Upper lobe of left lung (tissue), 6 donors: ENCODE results near the gene ELOVL5. TPM values are rescaled to one million over a fixed set of nuclear protein-coding genes. Genes with fewer than 3 reads are reported as not detected.

Experiments
- ATAC-seq, 2 donors: fragments of 200-7000 bp; cut with Tn5 transposase; one replicate each; pipeline ENCODE4 v1.9.1; 2022; ENCODE audit warnings: mild to moderate bottlenecking in 2 of 2, moderate library complexity in 2 of 2; ENCODE audit not compliant: low FRiP score in 2 of 2
- DNase-seq, 2 donors: peaks; one replicate each; pipeline ENCODE4 v3.0.0-alpha.2; 2019 to 2020
- H3K27ac ChIP-seq, 4 donors: fragments of 200-600 bp; sonication (generic); one replicate each; pipeline ENCODE4 v1.5.1; 2016 to 2019
- H3K27me3 ChIP-seq, 4 donors: fragments of 200-600 bp; sonication (generic); one replicate each; pipeline ENCODE4 v1.5.1; 2017 to 2019
- H3K36me3 ChIP-seq, 4 donors: fragments of 200-600 bp; sonication (generic); one replicate each; pipeline ENCODE4 v1.5.1; 2016 to 2019
- H3K4me1 ChIP-seq, 4 donors: fragments of 200-600 bp; sonication (generic); one replicate each; pipeline ENCODE4 v1.5.1; 2018 to 2019
- H3K4me3 ChIP-seq, 4 donors: fragments of 200-600 bp; sonication (generic); one replicate each; pipeline ENCODE4 v1.5.1; 2017 to 2019; ENCODE audit warnings: mild to moderate bottlenecking in 2 of 4, moderate library complexity in 1 of 4
- H3K9me3 ChIP-seq, 4 donors: fragments of 200-600 bp; sonication (generic); one replicate each; pipeline ENCODE4 v1.5.1; 2018 to 2019
- EP300 ChIP-seq, 4 donors: sonication (generic); formaldehyde crosslinking; IDR thresholded peaks; one replicate each; pipeline ENCODE4 v1.5.1; 2017; ENCODE audit warnings: antibody characterized with exemption in 4 of 4, control low read depth in 2 of 4
- POLR2A ChIP-seq, 4 donors: fragments of 450-650 bp; IDR thresholded peaks; one replicate each; pipeline ENCODE4 v1.5.1; 2016 to 2017; ENCODE audit warnings: antibody characterized with exemption in 4 of 4, mild to moderate bottlenecking in 2 of 4
- POLR2AphosphoS5 ChIP-seq, 2 donors: sonication (generic); formaldehyde crosslinking; IDR thresholded peaks; one replicate each; pipeline ENCODE4 v1.5.1; 2017; ENCODE audit warnings: antibody characterized with exemption in 2 of 2
- WGBS, 2 donors: methylation state at CpG; one replicate each; pipeline ENCODE4 v1.1.5; 2017 to 2018; 5-methylcytosine and 5-hydroxymethylcytosine counted together
- total RNA-seq, 6 donors: library from RNA; depleted of rRNA in 4 of 6; stranded (reverse); fragments of >200 nt in 4 of 6; gene quantifications; one replicate each; pipeline versions ENCODE4 v1.1.0 to v1.2.1, GENCODE V29; 2016 to 2021
- TF ChIP-seq, protein P1 (sequence below), 6 experiments: fragments of 450-650 bp in 4 of 6; fragments of 200-600 bp in 2 of 6; sonication (generic) in 2 of 6; IDR thresholded peaks; one replicate each; pipeline ENCODE4 v1.5.1; 2016 to 2019; ENCODE audit warnings: antibody characterized with exemption in 6 of 6
- donor health status: DM: no; HTN: no; CAD: no; lungs with moderate emphysema.
- donor health status: DM: no; HTN: yes; CAD: no; lungs with severe emphysema.

The ELOVL5 gene
- total RNA-seq, 6 donors from 2014 or later: 67.1 to 132 (median 81.2) TPM

DNA sequence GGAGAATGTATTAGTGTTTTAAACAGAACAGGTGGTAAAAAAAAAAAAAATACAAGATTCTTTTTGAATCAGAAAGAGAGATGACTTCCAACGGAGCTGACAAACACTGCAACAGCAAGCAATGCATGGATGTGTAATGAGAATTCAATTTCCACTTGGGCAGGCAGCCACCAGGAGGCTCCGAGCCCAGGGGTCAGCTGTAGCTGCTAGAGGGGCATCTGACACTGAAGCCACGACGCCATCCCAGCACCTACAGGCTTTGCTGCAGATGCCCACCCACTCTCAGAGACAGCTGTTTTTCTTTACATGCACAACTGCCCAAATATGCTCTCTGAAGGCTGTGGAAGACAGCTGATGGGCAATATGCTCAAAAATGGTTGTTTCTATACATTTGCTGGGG lies 75.4 kb downstream of the ELOVL5 start:
- 81 to 91% methylated on average over 4 of the region's 4 CpGs for WGBS, 2 donors
- peaks cover 0 to 5% (median 0%) of the 10 kb centered on the region in 4 donors for H3K4me1 ChIP-seq
- TF ChIP-seq POLR2A (IDR thresholded peaks at IDR 0.05): no peak
- TF ChIP-seq, protein P1, sequence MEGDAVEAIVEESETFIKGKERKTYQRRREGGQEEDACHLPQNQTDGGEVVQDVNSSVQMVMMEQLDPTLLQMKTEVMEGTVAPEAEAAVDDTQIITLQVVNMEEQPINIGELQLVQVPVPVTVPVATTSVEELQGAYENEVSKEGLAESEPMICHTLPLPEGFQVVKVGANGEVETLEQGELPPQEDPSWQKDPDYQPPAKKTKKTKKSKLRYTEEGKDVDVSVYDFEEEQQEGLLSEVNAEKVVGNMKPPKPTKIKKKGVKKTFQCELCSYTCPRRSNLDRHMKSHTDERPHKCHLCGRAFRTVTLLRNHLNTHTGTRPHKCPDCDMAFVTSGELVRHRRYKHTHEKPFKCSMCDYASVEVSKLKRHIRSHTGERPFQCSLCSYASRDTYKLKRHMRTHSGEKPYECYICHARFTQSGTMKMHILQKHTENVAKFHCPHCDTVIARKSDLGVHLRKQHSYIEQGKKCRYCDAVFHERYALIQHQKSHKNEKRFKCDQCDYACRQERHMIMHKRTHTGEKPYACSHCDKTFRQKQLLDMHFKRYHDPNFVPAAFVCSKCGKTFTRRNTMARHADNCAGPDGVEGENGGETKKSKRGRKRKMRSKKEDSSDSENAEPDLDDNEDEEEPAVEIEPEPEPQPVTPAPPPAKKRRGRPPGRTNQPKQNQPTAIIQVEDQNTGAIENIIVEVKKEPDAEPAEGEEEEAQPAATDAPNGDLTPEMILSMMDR (IDR thresholded peaks at IDR 0.05): no peak
- TF ChIP-seq POLR2AphosphoS5 (IDR thresholded peaks at IDR 0.05): no peak
- TF ChIP-seq EP300 (IDR thresholded peaks at IDR 0.05): no peak
- H3K36me3 ChIP-seq: peaks cover 19 to 90% (median 53%) of the 10 kb centered on the region in 4 donors
- peak in 1 of 2 donors; percentile 1 for DNase-seq
- no peaks in the 10 kb centered on the region for H3K9me3 ChIP-seq
- no peak for ATAC-seq
- no peak overlapping the region for H3K27ac ChIP-seq
- H3K4me3 ChIP-seq: no peak overlapping the region
- no peaks in the 10 kb centered on the region for H3K27me3 ChIP-seq

DNA sequence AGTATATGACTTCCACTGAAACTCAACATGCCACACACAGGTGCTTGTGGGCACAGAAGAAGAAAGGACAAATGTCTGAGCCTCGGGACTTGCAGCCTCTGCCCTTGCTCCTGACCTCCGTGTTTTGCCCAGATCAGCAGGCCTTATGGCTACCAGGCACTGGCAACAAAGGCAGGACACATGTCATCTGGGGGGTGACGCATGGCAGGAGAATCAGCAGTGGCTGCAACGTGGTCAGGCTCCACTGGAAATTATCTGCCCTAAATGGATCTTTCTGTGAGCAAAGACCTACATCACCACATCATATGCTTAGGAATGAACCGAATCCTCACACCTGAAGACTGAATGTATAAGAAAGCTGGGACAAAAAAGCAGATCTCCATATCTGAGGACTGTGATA lies 78.9 kb downstream of the ELOVL5 start:
- Histone ChIP-seq H3K27me3 (no peaks in the 10 kb centered on the region), H3K36me3 (peaks cover 23 to 95% (median 62%) of the 10 kb centered on the region in 4 donors), H3K27ac (no peak overlapping the region), H3K9me3 (no peaks in the 10 kb centered on the region), H3K4me3 (no peak overlapping the region), H3K4me1 (peaks cover 0 to 8% (median 1%) of the 10 kb centered on the region in 4 donors)
- DNase-seq (no peak), ATAC-seq (no peak)
- no peak for TF ChIP-seq POLR2A (IDR thresholded peaks at IDR 0.05)
- no peak for TF ChIP-seq EP300 (IDR thresholded peaks at IDR 0.05)
- WGBS, 2 donors: 92 to 96% methylated on average over 5 of the region's 5 CpGs

DNA sequence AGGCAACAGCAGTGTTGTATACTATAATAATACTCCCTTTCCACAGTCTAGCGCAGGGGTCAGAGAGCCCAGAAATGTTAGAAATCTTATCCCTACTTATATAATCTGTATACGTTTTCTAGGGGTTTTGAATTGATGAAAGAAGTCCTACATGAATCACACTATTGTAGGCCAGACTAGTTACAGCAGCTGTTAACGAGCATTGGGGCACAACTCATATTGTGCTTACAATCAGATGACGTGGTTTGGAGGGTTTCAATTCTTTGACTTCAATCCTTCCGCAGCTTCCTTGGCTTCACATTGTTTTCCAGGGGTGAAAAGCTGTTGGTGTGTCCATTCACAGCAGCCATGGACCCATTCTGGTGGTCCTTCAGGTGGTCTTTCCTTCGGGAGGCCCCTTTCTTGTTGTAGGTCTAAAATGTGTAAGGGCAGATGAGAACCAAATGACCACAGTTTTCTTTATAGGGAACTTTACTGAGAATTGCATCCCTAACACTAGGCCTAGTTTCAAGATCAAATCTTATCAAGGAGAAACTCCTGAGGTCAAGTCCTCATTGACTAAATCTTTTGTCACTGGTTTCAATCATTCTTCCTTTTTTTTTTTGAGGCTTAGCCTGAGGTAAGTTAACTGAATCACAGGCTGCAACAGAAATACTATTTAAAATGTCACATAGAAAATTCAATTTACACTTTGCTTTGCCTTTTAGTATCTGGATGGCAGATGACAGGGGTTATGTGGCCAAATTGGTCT lies 79.7 kb downstream of the ELOVL5 start:
- Histone ChIP-seq H3K9me3 (no peaks in the 10 kb centered on the region), H3K27me3 (no peaks in the 10 kb centered on the region), H3K4me1 (peaks cover 0 to 14% (median 5%) of the 10 kb centered on the region in 4 donors), H3K36me3 (peaks cover 23 to 92% (median 58%) of the 10 kb centered on the region in 4 donors), H3K27ac (no peak overlapping the region), H3K4me3 (no peak overlapping the region)
- DNase-seq (no peak), ATAC-seq (no peak)
- 91 to 93% methylated on average over 6 of the region's 6 CpGs for WGBS, 2 donors
- no peak for TF ChIP-seq EP300 (IDR thresholded peaks at IDR 0.05)
- no peak for TF ChIP-seq POLR2A (IDR thresholded peaks at IDR 0.05)
- TF ChIP-seq, protein P1 (IDR thresholded peaks at IDR 0.05): no peak
- TF ChIP-seq POLR2AphosphoS5 (IDR thresholded peaks at IDR 0.05): no peak

DNA sequence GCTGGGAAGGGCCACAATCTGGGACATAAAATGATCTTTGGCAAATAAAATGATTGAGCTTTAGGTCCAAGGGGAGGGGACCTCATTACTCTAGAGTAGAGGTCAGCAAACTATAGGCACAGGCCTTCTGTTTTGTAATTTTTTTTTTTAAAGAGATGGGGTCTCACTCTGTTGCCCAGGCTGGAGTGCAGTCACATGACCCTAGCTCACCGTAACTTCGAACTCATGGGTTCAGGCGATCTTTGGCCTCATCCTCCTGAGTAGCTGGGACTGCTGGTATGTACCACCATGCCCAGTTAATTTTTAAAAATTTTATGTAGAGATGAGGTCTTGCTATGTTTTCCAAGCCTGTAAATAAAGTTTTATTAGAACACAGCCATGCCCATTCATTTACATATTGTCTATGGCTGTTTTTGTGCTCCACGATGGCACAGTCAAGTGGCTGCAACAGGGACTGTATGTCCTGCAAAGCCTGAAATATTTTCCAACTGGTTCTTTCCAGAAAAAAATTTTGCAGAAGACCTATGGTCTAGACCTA lies 82.1 kb downstream of the ELOVL5 start:
- H3K27me3 ChIP-seq: no peaks in the 10 kb centered on the region
- TF ChIP-seq, protein P1 (IDR thresholded peaks at IDR 0.05): no peak
- TF ChIP-seq POLR2A (IDR thresholded peaks at IDR 0.05): no peak
- TF ChIP-seq EP300 (IDR thresholded peaks at IDR 0.05): no peak
- no peak for TF ChIP-seq POLR2AphosphoS5 (IDR thresholded peaks at IDR 0.05)
- H3K36me3 ChIP-seq: peaks cover 19 to 79% (median 41%) of the 10 kb centered on the region in 4 donors
- DNase-seq: no peak
- no peak overlapping the region for H3K4me3 ChIP-seq
- no peak overlapping the region for H3K27ac ChIP-seq
- H3K9me3 ChIP-seq: no peaks in the 10 kb centered on the region
- 97 to 98% methylated on average over 4 of the region's 4 CpGs for WGBS, 2 donors
- peaks cover 0 to 14% (median 5%) of the 10 kb centered on the region in 4 donors for H3K4me1 ChIP-seq
- no peak for ATAC-seq

DNA sequence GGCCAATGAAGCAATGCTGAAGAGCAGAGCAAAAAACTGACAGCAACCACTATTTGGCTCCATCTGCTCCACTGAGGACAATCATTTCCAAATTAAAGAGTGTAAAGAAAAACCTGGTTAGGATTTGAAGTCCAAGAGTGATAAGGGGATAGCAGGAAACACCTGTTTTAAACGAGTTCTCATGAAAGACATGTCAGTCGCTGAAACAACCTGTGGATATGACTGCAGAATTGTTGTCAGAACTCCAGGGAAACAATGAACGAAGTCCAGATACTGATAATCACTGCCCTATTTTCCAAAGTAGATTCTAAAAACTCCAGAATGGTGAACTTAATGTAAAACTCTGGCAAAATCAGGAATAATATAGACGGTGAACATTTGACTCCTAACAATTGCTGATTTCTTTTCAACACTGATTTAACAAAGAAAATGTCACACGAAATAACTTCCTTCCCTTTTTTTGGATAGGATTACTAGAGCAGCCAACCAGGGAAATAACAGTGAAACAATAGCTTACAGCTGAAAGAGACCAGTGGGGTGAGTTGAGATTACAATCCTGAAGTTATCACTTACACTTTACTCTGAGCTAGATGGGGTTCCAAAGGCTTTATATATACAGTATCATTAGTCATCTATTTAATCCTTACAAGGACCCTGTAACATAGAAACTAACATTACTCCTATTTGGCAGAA lies 83.7 kb downstream of the ELOVL5 start:
- H3K4me3 ChIP-seq: no peak overlapping the region
- no peaks in the 10 kb centered on the region for H3K27me3 ChIP-seq
- 48 to 63% methylated on average over 5 of the region's 5 CpGs for WGBS, 2 donors
- ATAC-seq: no peak
- peaks cover 0 to 14% (median 5%) of the 10 kb centered on the region in 4 donors for H3K4me1 ChIP-seq
- no peaks in the 10 kb centered on the region for H3K9me3 ChIP-seq
- H3K27ac ChIP-seq: peak overlapping the region in 2 of 4 donors; percentile 34 to 40
- DNase-seq: no peak
- H3K36me3 ChIP-seq: peaks cover 21 to 80% (median 44%) of the 10 kb centered on the region in 4 donors
- no peak for TF ChIP-seq POLR2AphosphoS5 (IDR thresholded peaks at IDR 0.05)
- TF ChIP-seq POLR2A (IDR thresholded peaks at IDR 0.05): no peak
- no peak for TF ChIP-seq EP300 (IDR thresholded peaks at IDR 0.05)
- TF ChIP-seq, protein P1 (IDR thresholded peaks at IDR 0.05): no peak
